Measurements from ENCODE around the gene PEX10.

The PEX10 gene

DNA sequence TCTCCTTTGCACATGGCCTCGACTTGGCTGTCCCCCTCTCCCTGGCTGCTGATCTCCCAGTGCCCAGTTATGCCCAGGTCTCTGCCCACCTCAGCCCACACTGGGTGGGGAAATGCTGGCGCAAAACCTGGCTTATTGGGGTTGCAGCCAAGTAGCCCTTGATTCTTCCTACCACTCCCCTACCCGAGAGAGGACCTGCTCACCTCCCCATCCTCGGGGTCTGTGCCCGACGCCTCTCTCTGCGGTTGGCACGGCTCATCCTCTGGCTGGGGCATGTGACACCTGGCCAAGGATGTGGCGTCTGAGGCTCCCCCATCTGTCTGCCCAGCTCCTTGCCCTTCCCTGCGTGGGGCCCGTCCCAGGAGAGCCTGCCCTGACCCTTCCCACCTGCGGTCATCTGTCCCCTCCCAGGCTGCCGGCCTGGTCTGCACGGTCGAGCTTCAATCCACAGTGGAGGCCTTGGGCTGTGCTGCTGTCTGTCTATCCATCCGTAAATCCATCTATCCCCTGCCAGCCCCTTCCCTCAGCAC is 6.5 kb upstream of the PEX10 start:
- DNase-seq, result no peak

DNA sequence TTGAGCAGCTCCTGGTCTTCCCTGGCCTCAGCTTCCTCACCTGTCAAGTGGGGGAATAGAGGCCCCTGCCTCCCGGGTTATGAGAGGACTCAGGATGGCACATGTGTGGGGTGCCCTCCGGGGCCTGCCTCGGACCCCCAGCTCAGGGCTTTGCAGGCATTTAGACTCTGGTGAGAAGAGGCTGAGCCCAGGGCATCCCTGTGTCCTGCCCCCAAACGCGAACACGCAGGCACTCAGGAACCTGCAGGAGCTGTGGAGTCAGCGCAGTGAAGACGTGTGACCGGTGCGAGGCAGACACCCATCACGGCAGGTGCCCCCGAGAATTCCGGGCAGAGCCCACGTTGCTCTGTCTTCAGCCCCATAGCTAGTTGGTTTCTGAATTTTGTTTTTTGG is 5.5 kb upstream of the PEX10 start:
- no peak for DNase-seq

DNA sequence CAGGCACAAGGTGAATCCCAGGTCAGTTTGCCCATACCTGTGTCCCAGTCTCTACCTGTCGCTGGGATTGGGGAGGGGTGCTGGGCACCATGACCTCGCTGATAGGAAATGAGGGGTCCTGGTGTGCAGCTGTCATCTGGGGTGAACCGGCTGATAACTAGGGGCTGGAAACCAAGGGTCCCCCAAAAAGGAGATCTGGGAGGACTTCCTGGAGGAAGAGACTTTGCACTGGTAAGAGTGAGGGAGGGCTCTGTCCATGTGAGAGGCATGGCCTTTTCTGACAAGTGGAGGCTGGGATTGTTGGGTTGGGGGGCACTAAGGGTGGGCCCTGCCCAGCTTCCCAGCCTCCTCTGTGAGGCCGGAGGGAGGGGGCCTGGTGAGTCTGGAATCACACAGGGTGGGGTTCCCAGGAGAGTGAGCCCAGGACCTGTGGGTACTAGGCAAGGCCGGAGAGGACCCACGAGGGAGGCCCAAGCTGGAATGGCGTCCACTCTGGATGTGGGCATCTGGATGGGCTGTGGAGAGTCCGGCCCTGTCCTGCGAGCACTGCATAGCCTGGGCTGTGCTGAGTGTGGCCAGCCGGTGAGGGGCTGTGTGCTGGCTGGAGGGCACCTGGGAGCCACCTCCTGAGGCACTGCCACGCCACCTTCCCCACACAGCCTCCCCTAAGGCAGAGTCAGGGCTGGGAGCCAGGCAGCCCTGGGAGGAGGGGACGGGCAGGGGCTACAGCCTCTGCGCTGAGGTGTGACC is 4.9 kb upstream of the PEX10 start:
- no peak for DNase-seq

DNA sequence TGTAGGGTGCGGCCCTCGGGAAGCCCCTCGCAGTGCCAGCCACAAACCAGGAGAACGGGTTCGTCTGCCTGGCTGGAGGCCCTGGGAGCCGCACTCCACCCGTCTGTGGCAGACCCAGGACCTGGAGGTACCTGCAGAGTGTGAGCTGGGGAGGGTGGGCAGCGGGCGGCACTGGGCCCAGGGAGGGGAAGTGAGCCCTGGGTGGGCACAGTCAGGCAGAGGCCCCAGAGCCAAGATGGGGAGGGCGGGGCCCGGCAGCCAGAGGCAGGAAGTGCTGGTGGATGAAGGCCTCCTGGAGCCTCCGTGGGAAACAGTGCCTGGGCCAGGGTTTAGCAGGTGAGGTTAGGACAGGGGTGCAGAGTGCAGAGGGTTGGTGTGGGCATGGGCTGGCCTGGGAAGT is 4.0 kb upstream of the PEX10 start:
- no peak for DNase-seq

DNA sequence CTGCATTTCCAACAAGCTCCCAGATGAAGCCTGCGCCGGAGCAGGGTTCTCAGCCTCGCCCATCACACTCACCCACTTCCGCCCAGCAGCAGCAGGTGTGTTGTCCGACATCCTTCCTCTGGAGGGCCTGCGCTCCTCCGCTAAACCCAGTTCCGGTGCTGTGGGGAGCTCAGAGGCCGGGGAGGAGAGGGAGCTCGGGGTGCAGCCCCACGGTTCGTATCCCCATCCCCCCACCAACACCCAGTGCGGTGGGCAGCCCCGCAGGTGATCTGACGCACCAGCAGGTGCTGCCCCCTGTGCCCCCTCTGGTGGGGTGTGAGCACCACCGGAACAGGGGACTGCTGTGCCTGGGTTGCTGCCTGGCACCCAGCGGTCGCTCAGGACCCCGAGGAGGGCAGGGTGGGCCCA is 3.4 kb upstream of the PEX10 start:
- DNase-seq, result no peak

DNA sequence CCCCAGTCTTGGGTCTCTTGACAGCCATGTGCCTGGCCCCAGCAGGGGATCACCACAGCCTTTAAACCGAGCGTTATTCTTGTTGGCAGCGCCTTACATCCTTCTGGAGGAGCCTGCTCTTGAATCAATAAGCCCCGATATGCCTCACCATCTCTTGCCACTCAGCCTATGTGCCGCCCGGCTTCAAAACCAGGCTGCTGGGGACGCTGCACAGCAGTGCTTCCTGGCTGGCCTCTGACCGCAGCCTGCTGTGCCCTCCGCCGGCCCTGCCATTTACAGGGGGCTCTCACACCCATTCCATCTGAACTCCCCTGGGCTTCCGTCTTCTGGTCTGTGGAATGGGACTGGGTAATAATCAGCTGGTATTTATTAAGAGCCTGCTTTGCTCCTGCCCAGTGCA is 3.0 kb upstream of the PEX10 start:
- DNase-seq, result no peak

DNA sequence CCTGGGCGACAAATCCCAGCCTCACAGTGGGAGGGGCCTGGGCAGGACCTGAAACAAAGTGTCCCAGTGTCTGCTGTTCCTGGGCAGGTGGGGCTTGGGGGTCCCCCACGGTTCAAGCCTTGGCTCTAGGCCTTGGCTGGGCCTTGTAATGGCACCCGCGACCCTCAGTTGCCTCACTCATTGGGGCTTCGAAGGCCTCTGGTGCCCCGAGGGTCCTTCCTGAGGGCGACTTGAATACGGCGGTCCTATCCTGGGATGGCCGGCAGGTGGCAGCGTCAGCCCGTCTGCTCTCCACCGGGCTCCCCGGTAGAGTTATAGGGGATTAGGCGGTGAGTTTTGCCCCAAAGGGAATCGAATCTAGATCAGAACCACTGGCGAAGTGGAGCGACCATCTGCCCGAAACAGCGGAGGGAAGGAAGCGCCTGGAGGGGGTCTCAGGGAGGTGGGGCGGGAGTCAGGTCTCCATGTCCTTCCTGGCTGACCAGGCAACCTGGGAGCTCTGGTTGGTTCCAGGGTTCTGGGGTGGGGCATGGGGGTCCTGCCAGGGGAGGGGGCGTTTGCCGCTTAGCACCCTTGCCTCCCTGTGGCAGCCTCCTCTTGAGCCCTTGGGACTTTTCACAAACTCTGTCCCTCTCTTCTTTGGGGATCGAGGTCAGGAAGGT is 2.1 kb upstream of the PEX10 start:
- peak; percentile 85 for DNase-seq

DNA sequence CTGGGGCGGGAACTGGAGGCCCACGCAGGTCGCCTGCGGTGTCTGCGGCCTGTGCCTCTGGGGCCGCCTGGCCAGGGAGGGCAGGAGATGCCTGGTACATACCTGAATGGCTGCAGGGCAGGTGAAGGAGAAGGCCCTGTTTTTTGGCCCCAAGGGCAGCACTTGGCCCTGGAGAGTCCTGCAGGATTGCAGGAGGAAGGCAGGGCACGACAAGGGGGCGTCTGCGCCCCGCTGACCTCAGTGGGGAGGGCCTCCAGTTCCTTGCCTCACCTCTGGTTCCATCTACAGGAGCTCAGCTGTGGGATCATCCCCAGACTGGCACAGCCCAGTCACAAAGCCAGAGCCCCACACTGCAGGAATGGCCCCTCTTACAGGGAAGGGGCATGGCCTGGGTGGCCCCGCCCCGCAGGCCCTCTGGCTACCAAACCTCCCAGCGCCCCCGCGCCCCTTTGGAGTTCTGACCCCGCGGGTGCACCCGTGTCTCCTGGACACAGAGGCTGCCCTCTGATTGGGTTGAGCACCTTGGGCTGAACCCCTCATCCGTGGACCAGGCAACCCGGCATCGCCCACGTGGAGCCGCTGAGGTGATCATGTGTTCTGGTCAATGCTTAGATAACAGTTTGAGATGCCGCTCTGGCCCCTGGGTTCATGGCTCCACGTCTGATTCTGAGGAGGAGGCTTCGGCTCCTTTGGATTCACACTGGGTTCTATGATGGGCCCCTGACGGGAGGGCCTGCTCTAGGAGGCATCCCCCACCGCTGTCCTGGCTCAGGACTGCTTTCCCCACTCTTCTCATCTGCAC is 1.3 kb upstream of the PEX10 start:
- DNase-seq, result peak; percentile 57

DNA sequence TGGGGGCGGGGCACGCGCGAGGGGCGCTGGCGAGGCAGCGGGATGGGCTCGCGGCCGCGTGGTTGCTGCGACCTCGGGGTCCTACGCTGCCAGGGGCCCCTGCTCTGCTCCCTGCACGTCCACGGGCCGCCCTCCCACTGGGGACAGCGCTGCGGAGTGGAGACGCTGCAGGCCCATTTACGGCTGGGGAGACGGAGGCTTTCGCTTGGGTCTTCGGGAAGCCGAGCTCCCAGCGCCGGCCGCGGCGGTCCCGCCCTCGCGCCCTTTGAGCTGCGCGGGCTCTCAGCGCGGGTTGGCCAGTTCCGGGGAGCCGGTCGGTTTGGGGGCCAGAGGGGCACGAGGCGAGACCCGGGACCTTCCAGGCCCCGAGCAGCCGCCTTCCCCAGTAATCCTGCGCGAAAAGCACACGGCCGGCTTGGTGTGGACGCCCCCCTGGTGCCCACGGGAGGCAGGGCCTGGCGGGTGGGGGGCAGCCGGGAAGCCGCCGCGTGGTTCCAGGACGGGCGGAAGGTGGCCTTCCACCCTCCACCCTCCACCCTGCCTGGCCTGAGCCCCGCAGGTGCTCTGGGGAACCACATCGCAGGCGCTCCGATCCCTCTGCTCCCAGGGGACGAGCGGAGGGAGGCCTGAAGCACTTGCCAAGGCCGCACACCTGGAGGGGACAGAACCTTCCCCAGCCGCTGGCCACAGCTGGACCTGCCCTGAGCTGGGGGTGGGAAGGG is 570 bp upstream of the PEX10 start:
- peak; percentile 80 for DNase-seq

DNA sequence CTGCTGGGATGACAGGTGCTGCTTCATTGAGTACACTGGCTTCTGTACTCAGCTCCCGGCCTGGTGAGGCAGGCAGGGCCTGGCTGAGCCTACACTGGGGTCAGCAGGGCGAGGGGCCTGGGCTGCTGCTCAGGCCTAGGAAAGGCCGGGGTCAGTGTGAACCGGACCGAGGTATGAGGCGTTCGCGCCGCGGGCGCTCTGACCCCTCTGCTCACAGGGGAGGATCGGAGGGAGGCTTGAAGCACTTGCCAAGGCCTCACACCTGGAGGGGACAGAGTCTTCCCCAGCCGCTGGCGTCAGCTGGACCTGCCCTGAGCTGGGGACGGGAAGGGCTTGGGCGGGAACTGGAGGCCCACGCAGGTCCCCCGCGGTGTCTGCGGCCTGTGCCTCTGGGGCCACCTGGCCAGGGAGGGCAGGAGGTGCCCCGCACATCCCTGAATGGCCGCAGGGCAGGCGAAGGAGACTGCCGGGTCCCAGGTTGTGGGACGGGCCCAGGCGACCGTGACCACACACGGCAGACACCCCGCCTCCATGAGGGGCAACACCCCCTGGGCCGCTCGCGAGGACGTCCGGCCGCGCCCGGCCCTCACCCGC is 466 bp downstream of the PEX10 start:
- DNase-seq, result no peak

DNA sequence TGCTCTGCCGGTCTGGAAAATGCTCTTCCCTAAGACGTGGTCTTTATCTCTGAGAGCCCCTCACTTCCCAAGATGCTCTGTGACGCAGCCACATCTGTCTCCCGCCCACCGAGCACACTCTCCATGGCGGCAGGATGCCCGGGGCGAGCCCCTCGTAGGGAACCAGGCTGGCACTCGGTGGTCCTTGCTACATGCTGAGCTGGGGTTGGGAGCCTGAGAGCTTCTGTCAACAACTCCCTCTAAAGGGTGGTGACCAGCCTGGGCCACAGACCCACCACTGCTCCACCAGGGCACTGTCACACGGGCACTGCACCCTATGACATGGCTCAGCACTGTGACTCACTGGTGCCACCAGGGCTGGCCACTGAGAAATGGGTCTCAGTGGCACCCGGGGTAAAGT is 2.6 kb downstream of the PEX10 start:
- no peak for DNase-seq

DNA sequence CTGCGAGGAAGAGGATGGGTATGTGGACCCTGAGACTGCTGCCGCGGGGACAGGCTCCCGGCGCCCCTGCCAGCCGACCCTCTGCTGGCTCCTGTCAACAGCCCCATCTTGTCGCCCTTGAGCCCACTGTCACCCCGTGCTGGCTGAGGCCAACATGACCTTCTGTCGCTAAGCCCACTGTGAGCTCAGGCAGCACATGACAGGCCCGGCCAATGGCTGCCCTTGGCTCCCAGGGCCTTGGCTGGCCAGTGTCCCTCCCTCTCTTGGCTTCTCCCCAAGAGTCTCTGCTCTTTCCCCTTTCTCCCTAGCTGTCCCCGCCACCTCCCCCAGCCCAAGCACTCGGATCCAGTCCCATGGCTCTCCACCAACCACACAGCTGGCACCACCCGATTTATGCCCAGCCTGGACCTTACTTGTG is 3.5 kb downstream of the PEX10 start:
- DNase-seq, result no peak

DNA sequence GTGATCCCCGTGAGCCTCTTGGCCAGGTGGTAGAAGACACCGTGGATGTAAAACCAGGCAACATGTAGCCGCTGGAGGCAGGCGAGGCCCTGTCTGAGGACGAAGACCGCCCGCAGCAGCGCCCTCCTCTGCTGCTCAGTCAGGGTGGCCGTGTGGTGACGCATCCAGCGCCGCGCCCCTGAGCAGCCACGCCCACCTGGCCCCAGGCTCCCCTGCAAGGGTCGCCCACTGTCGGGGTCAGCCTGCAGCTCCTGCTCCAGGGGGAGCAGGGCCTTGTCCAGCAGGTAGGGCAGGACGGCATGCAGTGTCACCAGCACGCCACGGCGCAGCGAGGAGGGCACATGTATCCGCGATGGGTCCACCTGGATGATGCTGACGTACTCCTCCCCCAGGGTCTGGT is 3.9 kb downstream of the PEX10 start:
- peak; percentile 37 for DNase-seq

DNA sequence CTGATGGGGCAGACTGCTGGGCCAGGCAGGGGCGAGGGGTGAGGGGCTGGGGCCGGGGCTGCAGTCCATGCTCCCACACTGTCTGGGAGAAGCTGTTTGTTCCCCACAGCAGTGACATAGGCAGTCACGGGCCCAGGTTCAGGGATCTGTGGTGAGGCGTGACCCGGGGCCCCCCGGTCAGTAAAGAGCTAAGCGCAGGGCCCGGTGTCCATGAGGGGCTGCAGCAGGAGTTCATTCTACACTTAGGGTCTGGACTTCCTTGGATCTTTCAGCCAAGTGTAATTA is 4.4 kb downstream of the PEX10 start:
- no peak for DNase-seq

DNA sequence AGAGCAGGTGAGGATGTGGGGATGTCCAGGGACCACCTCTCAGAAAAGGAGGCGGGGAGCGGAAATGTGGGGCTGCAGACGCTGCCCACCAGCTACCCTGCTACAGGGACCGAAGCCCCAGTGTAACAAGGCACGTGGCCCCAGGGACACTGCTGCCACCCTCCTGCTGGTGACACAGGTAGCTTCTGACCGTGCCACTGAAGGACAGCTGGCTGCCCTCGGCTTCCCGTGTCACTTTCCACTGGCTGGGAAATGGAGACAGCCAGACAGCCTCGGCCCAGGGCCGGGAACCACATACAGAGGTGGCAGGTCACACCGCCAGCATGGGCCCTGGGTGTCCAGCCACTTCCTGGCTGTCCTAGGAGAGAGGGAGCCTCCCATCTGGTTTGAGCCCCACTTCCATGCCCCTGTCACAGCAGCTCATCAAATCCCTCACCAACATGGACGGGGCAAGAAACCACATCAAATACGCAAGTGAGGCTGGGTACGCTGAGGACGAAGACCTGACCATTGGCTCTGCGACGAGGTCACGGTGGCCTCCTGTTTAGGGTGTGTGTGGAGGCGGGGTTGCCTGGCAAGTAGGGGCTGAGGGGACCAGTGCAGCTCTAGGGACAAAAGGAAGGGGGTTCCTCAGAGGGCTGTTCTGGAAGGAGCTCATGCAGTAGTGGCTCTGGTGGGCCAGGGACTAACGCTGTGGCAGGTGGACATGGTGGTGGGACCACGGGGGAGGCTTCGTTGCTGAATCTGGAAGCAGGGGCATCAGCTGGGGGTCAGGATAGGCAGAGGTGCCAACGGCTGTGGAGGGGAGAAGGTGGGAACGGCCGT is 5.0 kb downstream of the PEX10 start:
- DNase-seq, result no peak

DNA sequence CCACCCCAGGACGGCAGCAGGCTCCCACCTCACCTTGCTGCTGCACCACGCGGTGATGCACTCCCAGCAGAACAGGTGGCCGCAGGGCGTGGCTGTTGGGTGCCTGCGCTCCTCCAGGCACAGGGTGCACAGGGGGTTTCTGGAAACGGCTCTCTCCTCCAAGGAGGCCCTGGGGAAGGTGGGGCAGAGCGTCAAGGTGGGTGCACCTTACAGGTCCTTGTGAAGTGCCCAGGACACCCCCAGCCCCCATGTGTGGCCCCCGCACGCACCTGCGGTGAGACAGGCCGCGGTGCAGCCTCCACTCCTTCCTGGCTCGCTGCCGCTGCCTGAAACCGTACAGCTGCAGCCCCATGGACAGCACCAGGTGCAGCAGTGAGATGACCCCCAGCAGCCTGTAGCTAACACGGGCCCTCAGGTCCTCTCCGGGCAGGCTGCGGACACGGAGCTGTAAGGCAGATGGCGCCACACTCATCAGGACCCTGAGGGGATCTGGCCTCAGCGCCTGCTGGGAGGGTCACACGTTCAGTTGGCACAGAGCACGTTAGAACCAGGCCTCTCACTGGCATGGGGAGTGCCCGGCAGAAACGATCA is 5.8 kb downstream of the PEX10 start:
- DNase-seq, result peak; percentile 50

DNA sequence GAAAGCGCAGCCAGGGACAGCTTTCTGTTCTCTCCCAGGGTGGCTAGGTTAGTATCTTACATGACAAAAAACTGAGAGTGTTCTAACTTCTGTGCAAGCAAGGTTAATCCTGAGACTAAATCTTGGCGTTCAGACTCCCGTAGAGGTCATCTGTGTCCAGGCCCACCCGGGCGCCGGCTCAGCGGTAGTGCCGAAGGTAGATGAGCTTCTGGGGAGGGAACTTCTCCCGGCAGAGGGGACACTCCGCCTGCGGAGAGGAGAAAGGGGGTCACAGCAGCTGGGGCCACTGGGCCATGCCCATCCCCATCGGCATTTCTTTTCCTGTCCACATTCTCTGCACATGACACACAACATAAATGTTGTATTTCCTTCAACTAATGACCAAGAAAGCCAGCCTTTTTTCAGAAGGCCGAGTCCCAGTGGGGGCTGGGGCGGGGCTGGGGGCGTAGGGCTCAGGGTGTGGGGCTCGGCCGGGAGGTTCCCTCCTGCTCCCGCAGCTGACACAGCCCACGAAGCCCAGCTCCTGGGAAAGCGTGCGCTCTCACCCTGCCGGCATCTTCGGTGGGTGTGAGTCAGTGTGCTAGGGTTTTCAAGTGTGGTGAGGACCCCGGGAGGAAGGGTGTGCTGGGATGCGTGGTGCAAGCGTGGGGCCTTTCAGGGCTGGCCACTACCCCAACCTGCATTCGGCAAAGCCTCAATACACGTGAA is 6.6 kb downstream of the PEX10 start:
- DNase-seq, result no peak

DNA sequence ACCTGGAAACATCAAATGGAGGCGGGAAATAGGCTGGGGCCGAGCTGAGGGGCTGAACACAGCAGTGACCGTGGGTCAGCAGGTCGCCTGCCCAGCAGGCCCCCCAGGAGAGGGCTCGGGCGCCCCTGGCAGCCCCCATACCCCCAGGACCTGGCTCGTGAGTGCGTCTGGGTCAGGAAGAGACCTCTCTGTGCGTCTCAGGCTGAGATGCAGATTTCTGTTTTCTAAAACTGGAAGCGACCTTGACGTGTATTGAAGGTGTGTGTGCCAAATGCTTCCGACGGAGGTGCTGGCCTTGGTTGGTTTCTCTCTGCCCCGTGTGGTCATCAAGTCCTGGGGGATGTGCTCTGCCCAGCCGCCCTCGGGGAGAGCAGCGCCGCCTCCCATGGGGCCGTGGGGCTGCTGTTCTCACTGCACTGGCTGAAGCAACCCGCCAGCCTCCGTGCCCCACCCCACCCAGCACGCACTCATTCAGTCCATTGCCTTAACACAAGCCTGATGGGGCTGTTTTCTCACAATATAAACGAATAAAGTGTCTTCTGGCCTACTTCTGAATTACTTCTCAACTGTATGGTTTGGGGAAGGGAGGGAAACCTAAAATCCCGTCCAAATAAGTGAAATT is 7.4 kb downstream of the PEX10 start:
- no peak for DNase-seq

DNA sequence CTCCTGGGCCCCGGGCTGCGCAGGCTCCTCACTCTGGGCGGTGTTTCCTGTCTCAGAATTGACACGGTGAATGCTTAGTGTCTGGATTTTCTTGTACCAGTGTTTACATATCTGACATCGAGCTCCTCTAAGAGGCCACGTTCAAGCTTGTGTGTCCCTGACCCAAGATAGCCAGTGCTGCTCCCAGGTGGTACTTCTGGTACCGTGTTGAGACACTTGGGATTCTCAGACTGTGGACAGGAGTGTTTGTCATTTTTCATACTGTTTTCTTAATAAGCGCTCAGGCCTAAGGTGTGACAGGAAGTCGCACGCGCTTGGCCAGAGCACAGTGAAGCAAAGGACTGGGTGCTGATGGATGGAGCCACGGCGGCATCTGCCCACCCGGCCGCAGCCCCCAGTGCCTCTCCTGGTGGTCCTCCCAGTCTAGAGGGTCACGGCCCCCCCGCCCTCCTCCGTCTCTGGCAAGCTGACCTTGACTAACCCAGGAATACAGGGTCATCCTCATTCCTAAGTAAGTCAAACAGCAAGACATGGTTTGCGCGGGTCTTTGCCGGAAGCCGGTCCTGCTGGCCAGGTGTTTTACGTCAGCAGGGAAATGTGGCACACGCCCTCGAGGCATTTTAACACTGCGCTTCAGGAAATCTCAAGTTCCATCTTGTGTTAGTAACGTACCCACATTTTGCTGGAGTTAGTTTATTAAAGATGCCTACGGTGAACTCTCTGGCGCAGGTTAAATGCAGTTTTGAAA is 8.0 kb downstream of the PEX10 start:
- DNase-seq, result no peak

DNA sequence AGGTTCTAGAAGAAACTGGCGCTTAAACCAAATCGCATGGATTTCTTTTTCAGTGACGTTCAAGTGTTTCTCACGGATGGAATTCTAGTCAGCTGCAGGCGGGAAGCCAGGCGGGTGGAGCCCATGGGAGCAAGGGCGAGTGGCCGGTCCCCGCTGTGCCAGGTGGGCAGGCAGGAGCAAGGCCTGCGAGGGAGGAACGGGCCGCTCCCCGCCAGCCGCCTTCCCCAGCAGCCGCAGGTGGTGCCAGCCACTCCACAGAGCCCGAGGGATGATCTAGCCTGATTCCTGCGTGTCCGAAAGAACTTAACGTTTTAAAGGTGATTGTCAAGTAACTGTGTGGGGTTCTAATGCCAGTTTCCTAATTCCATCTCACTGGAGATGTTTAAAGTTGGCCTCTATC is 9.1 kb downstream of the PEX10 start:
- no peak for DNase-seq

Measured in NCI-H82 (cell line).